Muscle layer of duodenum (tissue), 2 donors: Measurements from ENCODE around the gene HEXA.
A peak's percentile ranks its signal among the peaks of the same experiment; 100 is the strongest.
"Not testable (repeated sequence)": the region's sequence is repeated elsewhere in the genome, so short reads cannot be mapped to it uniquely, and the experiment has no call there.

Experiments
- H3K27ac ChIP-seq: one replicate; pipeline ENCODE4 v1.7.0; 2013; ENCODE audit warnings: mild to moderate bottlenecking, low read length
- H3K27me3 ChIP-seq: one replicate; pipeline ENCODE4 v1.7.0; 2013; ENCODE audit warnings: low read depth, mild to moderate bottlenecking, control low read depth, low read length
- H3K36me3 ChIP-seq, 2 donors: one replicate each; pipeline ENCODE4 v1.7.0; 2013; ENCODE audit warnings: low read length in 2 of 2, control low read depth in 1 of 2, mild to moderate bottlenecking in 1 of 2; ENCODE audit not compliant: insufficient read depth in 2 of 2, control insufficient read depth in 1 of 2
- H3K4me1 ChIP-seq, 2 donors: one replicate each; pipeline ENCODE4 v1.7.0; 2013; ENCODE audit warnings: low read length in 2 of 2, mild to moderate bottlenecking in 2 of 2, control low read depth in 1 of 2, moderate library complexity in 1 of 2; ENCODE audit not compliant: insufficient read depth in 2 of 2, control insufficient read depth in 1 of 2
- H3K4me3 ChIP-seq, 2 donors: one replicate each; pipeline ENCODE4 v1.7.0; 2013; ENCODE audit warnings: low read length in 2 of 2, low read depth in 1 of 2, mild to moderate bottlenecking in 1 of 2
- H3K9me3 ChIP-seq, 2 donors: one replicate each; pipeline ENCODE4 v1.7.0; 2013; ENCODE audit warnings: low read length in 2 of 2, control low read depth in 1 of 2, mild to moderate bottlenecking in 1 of 2; ENCODE audit not compliant: control insufficient read depth in 1 of 2
- donor health status: healthy.

The HEXA gene

GRCh38 chr15:72402726-72403125 is 26.9 kb upstream of the HEXA start:
- H3K27ac ChIP-seq, result no peak overlapping the region
- H3K9me3 ChIP-seq, result no peaks in the 10 kb centered on the region
- H3K4me3 ChIP-seq, result no peak overlapping the region
- H3K36me3 ChIP-seq, result no peaks in the 10 kb centered on the region
- H3K27me3 ChIP-seq, result no peaks in the 10 kb centered on the region
- H3K4me1 ChIP-seq, result no peaks in the 10 kb centered on the region

DNA sequence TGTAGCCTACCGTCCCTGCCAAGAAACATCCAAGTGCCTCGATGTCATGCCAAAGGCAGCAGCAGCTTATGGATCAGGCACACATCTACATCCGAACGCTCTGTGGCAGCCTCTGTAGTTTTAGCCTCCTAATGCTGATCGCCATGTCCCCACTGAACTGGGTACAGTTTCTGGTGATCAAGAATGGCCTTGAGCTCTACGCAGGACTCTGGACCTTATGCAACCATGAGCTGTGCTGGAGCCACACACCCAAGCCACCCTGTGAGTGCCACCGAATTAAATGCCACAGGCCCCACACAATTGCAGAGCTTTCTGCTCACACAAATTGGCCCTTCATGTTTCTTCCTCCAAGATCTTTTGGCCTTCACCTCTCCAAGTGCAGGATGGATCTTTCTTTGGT is 22.8 kb upstream of the HEXA start:
- Histone ChIP-seq H3K4me3 (no peak overlapping the region), H3K4me1 (no peaks in the 10 kb centered on the region), H3K27me3 (no peaks in the 10 kb centered on the region), H3K9me3 (no peaks in the 10 kb centered on the region), H3K27ac (no peak overlapping the region), H3K36me3 (no peaks in the 10 kb centered on the region)

DNA sequence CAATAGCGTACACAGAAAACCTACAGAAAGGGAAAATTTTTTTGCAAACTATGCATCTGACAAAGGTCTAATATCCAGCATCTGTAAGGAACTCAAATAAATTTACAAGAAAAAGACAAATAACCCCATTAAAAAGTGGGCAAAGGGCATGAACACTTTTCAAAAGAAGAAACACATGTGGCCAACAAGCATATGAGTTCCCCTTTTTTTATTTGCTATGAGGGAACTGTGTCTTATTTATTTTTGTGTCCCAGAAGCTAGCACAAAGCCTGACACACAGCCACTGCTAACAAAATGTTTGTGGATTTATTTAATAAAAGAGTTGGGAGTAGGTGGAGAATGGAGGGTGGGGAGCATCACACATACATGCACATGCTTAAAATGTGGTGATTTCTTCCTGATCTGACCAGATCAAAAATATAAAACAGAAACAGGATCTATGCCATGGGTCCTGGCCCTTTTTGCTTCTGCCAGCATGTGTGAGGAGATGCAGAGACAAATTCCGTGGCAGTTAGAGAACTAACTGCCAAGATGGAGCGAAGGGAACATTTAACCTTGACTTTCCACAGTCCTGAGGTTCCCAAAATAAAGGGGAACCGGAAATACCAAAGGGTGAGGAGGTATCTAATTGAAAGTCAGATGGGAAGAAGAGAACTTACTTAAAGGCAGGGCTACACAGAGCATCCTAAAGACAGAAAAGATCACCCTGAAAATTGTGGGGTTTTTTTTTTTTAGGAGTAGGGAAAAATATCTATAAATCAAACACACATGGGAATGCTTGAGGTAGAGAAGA is 22.2 kb upstream of the HEXA start, which contains the start of gene TMEM202:
TSS of gene TMEM202 (plus strand) at position 510 of the 793 bp plus-strand sequence. CDS start at position 532, 22 bp downstream.
- no peaks in the 10 kb centered on the region for H3K36me3 ChIP-seq
- H3K4me1 ChIP-seq, result no peaks in the 10 kb centered on the region
- H3K4me3 ChIP-seq, result no peak within 1 kb of the TSS
- no peaks in the 10 kb centered on the region for H3K9me3 ChIP-seq
- H3K27ac ChIP-seq, result no peak within 1 kb of the TSS
- no peaks in the 10 kb centered on the region for H3K27me3 ChIP-seq

DNA sequence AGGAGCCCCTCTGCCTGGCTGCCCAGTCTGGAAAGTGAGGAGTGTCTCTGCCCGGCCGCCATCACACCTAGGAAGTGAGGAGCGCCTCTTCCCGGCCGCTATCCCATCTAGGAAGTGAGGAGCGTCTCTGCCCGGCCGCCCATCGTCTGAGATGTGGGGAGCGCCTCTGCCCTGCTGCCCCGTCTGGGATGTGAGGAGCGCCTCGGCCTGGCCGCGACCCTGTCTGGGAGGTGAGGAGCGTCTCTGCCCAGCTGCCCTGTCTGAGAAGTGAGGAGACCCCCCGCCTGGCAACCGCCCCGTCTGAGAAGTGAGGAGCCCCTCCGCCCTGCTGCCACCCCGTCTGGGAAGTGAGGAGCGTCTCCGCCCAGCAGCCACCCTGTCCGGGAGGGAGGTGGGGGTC is 20.5 kb upstream of the HEXA start:
- not testable (repeated sequence) for H3K36me3 ChIP-seq, H3K4me1 ChIP-seq

GRCh38 chr15:72389231-72389630 is 13.4 kb upstream of the HEXA start:
- no peak overlapping the region for H3K27ac ChIP-seq
- H3K27me3 ChIP-seq, result no peaks in the 10 kb centered on the region
- H3K9me3 ChIP-seq, result no peaks in the 10 kb centered on the region
- no peak overlapping the region for H3K4me3 ChIP-seq
- no peaks in the 10 kb centered on the region for H3K4me1 ChIP-seq
- no peaks in the 10 kb centered on the region for H3K36me3 ChIP-seq

More for the DNA sequence above, 20.5 kb upstream of the HEXA start:
- H3K27ac ChIP-seq, H3K9me3 ChIP-seq, H3K4me3 ChIP-seq, H3K27me3 ChIP-seq: not testable (repeated sequence)

- Histone ChIP-seq H3K4me3 (no peak overlapping the region), H3K4me1 (no peaks in the 10 kb centered on the region), H3K36me3 (no peaks in the 10 kb centered on the region), H3K27ac (no peak overlapping the region), H3K27me3 (no peaks in the 10 kb centered on the region), H3K9me3 (no peaks in the 10 kb centered on the region)
Measured at GRCh38 chr15:72387741-72388140, 11.9 kb upstream of the HEXA start.

- Histone ChIP-seq H3K4me1 (no peaks in the 10 kb centered on the region), H3K36me3 (no peaks in the 10 kb centered on the region), H3K4me3 (no peak overlapping the region), H3K27me3 (no peaks in the 10 kb centered on the region), H3K9me3 (no peaks in the 10 kb centered on the region), H3K27ac (no peak overlapping the region)
Measured at GRCh38 chr15:72382146-72382545, 6.3 kb upstream of the HEXA start.

- H3K36me3 ChIP-seq, result no peaks in the 10 kb centered on the region
- no peak overlapping the region for H3K4me3 ChIP-seq
- peaks cover 0 to 5% of the 10 kb centered on the region in 2 donors for H3K4me1 ChIP-seq
- H3K27me3 ChIP-seq, result no peaks in the 10 kb centered on the region
- no peaks in the 10 kb centered on the region for H3K9me3 ChIP-seq
- H3K27ac ChIP-seq, result no peak overlapping the region
Measured at GRCh38 chr15:72380743-72381142, 4.9 kb upstream of the HEXA start.

DNA sequence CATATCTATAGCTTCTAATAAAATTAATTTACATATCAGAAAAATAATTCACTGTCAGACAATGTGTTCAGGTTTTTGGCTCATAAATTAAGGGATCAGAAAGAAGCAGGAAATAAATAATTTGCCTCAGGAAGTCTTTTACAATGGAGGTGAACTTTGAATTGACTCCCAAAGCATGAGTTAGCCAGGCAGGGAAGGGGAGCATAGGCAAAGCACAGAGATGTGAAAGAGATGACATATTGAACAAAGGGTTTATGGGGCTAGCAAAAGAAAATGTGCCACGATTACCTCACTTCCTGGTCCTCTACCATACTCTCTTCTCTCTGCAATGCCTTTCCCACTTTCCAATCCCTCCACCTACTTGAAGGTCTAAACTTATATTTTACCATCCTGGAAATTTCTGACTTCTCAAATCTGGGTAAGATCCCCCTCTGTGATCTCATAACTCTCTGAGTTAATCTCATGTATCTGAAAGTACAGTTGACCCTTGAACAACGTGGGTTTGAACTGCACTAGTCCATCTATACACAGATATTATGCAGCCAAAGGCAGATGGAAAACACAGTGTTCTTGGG is 4.1 kb upstream of the HEXA start:
- Histone ChIP-seq H3K27ac (no peak overlapping the region), H3K27me3 (no peaks in the 10 kb centered on the region), H3K4me3 (no peak overlapping the region), H3K36me3 (no peaks in the 10 kb centered on the region), H3K9me3 (no peaks in the 10 kb centered on the region), H3K4me1 (peaks cover 0 to 9% of the 10 kb centered on the region in 2 donors)

- not testable (repeated sequence) for H3K36me3 ChIP-seq, H3K27me3 ChIP-seq, H3K27ac ChIP-seq, H3K4me3 ChIP-seq, H3K9me3 ChIP-seq
- H3K4me1 ChIP-seq, result peaks cover 0 to 18% of the 10 kb centered on the region in 2 donors
Measured at GRCh38 chr15:72379106-72379505, 3.3 kb upstream of the HEXA start.

DNA sequence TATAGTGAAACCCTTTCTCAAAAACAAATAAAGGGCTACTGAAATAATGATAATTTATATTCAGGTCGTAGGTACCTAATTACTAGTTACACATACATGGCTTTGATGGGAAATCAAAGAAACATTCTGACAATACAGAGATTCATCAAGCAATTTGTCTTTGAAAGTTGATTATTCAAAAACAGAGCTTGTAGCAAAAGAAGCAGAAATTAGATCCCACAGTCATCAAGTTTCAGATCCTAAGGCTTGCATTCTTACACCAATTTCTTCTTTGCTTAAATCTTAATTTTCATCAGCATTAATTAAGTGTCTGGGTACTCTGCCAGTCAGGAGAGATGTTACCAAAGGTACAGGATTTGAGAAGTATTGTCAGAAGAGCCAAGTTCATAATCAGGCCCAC is 1.5 kb upstream of the HEXA start:
- no peaks in the 10 kb centered on the region for H3K9me3 ChIP-seq
- H3K4me3 ChIP-seq, result no peak overlapping the region
- H3K27me3 ChIP-seq, result no peaks in the 10 kb centered on the region
- H3K27ac ChIP-seq, result no peak overlapping the region
- H3K4me1 ChIP-seq, result peaks cover 0 to 26% of the 10 kb centered on the region in 2 donors
- H3K36me3 ChIP-seq, result no peaks in the 10 kb centered on the region

GRCh38 chr15:72375501-72375845 is 341 bp downstream of the HEXA start:
- Histone ChIP-seq H3K27me3 (no peaks in the 10 kb centered on the region), H3K27ac (peak overlapping the region; percentile 95), H3K9me3 (no peaks in the 10 kb centered on the region), H3K4me1 (peaks cover 0 to 35% of the 10 kb centered on the region in 2 donors), H3K36me3 (no peaks in the 10 kb centered on the region), H3K4me3 (peak overlapping the region; percentile 98 to 99)
